HG03095 (cell line): ENCODE measurements around the gene AZI2.

Source experiments
- ATAC-seq: cut with Tn5 transposase; IDR thresholded peaks from one replicate; pipeline ENCODE4 v1.9.1; 2021; ENCODE audit warnings: moderate library complexity; ENCODE audit not compliant: unreplicated experiment

Gene AZI2

GRCh38 chr3:28308196-28308595, 40.4 kb downstream of the AZI2 start:
- ATAC-seq = no peak

DNA sequence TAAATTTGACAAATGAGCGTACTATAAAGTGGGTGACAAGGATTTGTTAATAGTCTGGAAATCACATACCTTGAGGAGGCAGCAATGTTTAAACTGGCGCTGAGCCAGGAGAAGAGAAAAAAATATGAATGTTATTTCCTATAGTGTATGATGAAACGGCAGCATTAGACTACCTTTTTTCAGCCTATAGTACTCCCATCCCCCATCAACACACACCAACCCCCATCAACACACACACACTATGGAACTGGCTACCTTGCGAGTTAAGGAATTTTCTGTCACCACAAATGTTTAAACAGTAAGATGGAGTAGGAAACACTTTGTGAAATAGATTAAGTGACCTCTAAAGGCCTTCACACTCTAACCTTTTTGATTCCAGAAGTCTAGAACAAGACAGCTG, 46.9 kb downstream of the AZI2 start:
- no peak for ATAC-seq

- no peak for ATAC-seq
Observed at GRCh38 chr3:28300345-28300962, 48.2 kb downstream of the AZI2 start.

GRCh38 chr3:28299705-28300104, 48.9 kb downstream of the AZI2 start:
- no peak for ATAC-seq

DNA sequence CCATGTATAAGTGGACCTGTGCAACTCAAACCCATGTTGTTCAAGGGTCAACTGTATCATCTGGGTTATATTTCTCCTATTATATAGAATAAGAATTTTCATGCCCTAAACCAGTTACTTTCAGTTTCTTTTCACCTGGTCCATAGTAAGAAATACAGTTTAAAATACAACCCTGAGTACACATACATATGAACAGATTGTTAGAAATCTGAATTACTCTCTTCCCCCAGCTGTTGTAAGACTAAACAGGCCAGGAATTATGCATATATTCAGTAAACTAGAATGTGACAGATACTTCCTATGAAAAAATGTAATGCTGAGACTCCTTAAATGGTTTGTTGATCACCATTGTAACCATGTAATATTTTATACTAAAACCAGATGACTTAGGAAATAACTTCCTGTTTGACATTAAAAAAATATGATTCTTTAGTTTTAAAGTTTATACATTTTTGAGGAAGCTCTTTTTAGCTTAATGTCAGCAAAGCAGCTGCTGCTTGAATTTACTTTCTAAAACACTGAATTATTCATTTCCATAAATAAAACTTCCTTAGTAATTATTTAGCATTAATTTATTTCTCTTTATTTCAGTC, 52.6 kb downstream of the AZI2 start:
- no peak for ATAC-seq

- ATAC-seq = no peak
Observed at GRCh38 chr3:28294667-28295413, 53.8 kb downstream of the AZI2 start.

GRCh38 chr3:28292622-28293021, 56.0 kb downstream of the AZI2 start:
- no peak for ATAC-seq

- no peak for ATAC-seq
Observed at GRCh38 chr3:28291577-28291976, 57.0 kb downstream of the AZI2 start.

DNA sequence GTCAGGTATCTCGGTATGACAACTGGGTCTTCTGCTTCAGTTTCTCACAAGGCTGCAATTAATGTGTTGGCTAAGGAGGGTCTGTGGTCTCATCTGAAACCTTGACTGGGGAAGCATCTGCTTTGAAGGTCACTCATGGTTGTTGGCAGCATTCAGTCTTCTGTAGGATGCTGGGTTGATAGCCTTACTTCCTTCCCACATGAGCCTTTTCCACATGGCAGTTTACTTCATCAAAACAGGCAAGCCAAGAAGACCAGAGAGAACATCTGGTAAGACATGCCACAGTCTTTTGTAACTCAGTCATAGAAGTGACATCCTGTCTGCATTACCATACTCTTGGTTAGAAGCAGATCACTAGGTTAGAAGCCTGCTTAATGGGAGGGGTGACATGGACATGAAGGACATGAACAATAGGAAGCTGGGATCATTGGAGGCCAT, 57.7 kb downstream of the AZI2 start:
- ATAC-seq = no peak

GRCh38 chr3:28287046-28287445, 61.6 kb downstream of the AZI2 start:
- ATAC-seq = no peak

- peak; percentile 84 for ATAC-seq
Observed at GRCh38 chr3:28286595-28286994, 62.0 kb downstream of the AZI2 start.

DNA sequence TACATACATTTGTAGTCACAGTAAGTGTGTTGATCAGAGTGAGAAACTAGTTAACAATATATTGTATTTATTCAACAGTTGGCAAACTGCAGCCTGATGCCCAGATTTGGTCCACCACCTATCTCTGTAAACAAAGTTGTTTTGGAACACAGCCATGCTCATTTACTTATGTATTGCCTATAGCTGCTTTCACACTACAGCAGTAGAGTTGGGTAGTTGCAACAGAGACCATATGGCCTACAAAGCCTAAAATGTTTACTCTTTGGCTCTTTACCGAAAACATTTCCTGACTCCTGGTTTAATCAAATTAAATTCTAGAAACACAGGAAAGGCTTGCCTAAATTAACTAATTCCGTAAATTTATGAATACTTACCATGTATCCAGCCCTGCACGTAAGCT, 67.8 kb downstream of the AZI2 start:
- no peak for ATAC-seq

DNA sequence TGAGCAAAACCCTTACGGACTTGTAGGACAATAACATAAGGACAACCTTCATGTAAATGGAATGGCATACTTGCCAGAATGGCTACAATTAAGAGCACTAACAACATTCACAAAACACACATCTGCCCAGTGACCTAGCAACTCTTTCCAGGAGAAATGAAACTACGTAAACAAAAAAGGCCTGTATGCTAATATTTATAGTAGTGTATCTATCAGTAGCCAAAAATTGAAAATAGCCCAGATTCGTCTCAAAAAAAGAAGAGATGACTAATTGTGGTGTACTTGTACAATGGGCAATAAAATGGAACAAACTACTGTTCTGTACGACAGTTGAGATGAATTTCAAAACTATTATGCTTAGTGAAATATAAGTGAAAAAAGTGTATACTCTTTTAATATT, 68.9 kb downstream of the AZI2 start:
- ATAC-seq = no peak

DNA sequence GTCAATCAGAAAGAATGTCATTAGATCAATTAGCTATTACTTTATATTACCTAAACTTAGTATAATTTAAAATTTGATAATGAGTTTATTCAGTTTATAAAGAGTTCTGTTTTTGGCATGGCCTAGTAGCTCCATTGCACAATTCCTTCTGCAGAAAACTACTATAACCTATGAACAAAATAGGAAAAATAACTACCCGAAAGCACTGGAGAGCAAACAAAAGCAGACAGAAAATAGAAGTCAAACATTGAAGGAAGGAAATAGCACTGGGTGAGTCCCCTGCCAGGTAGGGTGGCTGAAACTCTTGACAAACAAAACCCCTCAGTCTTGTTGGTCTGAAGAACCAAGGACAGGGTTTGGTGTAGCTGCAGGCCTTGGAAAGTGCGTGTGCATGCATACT, 69.7 kb downstream of the AZI2 start:
- ATAC-seq = no peak

DNA sequence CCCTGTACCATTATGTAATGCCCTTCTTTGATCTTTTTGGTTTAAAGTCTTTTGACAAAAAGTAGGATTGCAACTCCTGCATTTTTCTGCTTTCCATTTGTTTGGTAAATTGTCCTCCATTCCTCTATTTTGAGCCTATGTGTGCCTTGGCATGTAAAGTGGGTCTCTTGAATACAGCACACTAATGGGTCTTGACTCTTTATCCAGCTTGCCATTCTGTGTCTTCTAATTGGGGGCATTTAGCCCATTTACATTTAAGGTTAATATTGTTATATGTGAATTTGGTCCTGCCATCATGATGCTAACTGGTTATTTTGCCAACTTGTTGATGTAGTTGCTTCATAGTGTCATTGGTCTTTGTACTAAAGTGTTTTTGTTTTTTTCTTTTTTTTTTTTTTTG, 74.8 kb downstream of the AZI2 start:
- ATAC-seq = no peak
